Ishikawa (cell line): ENCODE results near the gene GRID2.

ENCODE experiments used
- EP300 ChIP-seq: IDR thresholded peaks from 2 replicates; pipeline ENCODE4 v1.6.1; 2012; ENCODE audit warnings: borderline replicate concordance
- RAD21 ChIP-seq: IDR thresholded peaks from 2 replicates; pipeline ENCODE4 v1.6.1; 2012; ENCODE audit warnings: low read depth
- REST ChIP-seq: IDR thresholded peaks from 2 replicates; pipeline ENCODE4 v1.6.1; 2012; ENCODE audit warnings: low read depth, mild to moderate bottlenecking
- TCF12 ChIP-seq: IDR thresholded peaks from 2 replicates; pipeline ENCODE4 v1.6.1; 2012; ENCODE audit warnings: low read depth
- YY1 ChIP-seq: IDR thresholded peaks from 2 replicates; pipeline ENCODE4 v1.6.1; 2012; ENCODE audit warnings: low read depth
- TF ChIP-seq, protein P1 (sequence below): IDR thresholded peaks from 2 replicates; pipeline ENCODE4 v1.6.1; 2012
- TF ChIP-seq, protein P2 (sequence below): IDR thresholded peaks from 2 replicates; pipeline ENCODE4 v1.6.1; 2012

- TF ChIP-seq EP300 (no peak), TCF12 (no peak), YY1 (no peak), REST (no peak), RAD21 (no peak)
- TF ChIP-seq, protein P1, sequence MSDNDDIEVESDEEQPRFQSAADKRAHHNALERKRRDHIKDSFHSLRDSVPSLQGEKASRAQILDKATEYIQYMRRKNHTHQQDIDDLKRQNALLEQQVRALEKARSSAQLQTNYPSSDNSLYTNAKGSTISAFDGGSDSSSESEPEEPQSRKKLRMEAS: no peak
- TF ChIP-seq, protein P2, sequence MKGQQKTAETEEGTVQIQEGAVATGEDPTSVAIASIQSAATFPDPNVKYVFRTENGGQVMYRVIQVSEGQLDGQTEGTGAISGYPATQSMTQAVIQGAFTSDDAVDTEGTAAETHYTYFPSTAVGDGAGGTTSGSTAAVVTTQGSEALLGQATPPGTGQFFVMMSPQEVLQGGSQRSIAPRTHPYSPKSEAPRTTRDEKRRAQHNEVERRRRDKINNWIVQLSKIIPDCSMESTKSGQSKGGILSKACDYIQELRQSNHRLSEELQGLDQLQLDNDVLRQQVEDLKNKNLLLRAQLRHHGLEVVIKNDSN: no peak
Measured at GRCh38 chr4:92382128-92382527, 78.4 kb downstream of the GRID2 start.
